Lung (tissue), 12 donors: ENCODE results near the gene GATAD2A. TPM values are rescaled to one million over a fixed set of nuclear protein-coding genes. Genes with fewer than 3 reads are reported as not detected.

Source experiments
- ATAC-seq: fragments of 200-7000 bp; cut with Tn5 transposase; one replicate; pipeline ENCODE4 v1.9.1; 2020; ENCODE audit warnings: moderate number of reproducible peaks; ENCODE audit not compliant: insufficient read depth, low FRiP score
- DNase-seq, 3 donors: peaks; one replicate each; pipeline ENCODE4 v3.0.0-alpha.2; 2013 to 2017
- H3K27ac ChIP-seq, 2 donors: one replicate each; pipeline ENCODE4 v1.5.1; 2013; ENCODE audit warnings: mild to moderate bottlenecking in 2 of 2, moderate library complexity in 2 of 2, control low read depth in 1 of 2, inconsistent platforms in 1 of 2, low read depth in 1 of 2, low read length in 1 of 2
- H3K27me3 ChIP-seq, 3 donors: one replicate each; pipeline ENCODE4 v1.5.1; 2013; ENCODE audit warnings: low read length in 2 of 3; ENCODE audit not compliant: control insufficient read depth in 3 of 3, insufficient read depth in 3 of 3
- H3K36me3 ChIP-seq, 4 donors: one replicate each; pipeline ENCODE4 v1.5.1; 2013; ENCODE audit warnings: low read length in 4 of 4, mild to moderate bottlenecking in 1 of 4, moderate library complexity in 1 of 4; ENCODE audit not compliant: control insufficient read depth in 4 of 4, insufficient read depth in 4 of 4
- H3K4me1 ChIP-seq, 5 donors: one replicate each; pipeline ENCODE4 v1.5.1; 2013; ENCODE audit warnings: low read length in 5 of 5, mild to moderate bottlenecking in 2 of 5, moderate library complexity in 1 of 5; ENCODE audit not compliant: control insufficient read depth in 5 of 5, insufficient read depth in 5 of 5
- H3K4me3 ChIP-seq: one replicate; pipeline ENCODE4 v1.5.1; 2013; ENCODE audit warnings: mild to moderate bottlenecking, control low read depth, moderate library complexity
- H3K9ac ChIP-seq, 2 donors: one replicate each; pipeline ENCODE4 v1.5.1; 2013; ENCODE audit warnings: low read length in 2 of 2, control low read depth in 1 of 2; ENCODE audit not compliant: insufficient read depth in 1 of 2
- H3K9me3 ChIP-seq, 4 donors: one replicate each; pipeline ENCODE4 v1.5.1; 2013; ENCODE audit warnings: low read length in 3 of 4, mild to moderate bottlenecking in 1 of 4, moderate library complexity in 1 of 4; ENCODE audit not compliant: control insufficient read depth in 4 of 4, insufficient read depth in 3 of 4
- CTCF ChIP-seq: IDR thresholded peaks from 2 replicates; pipeline ENCODE4 v1.5.1; 2012; ENCODE audit warnings: mild to moderate bottlenecking; ENCODE audit errors: control extremely low read depth, extremely low read depth
- WGBS, 2 donors: extraction: QIAGEN DNeasy Blood & Tissue Kit; methylation state at CpG; one replicate each; pipeline ENCODE4 v1.1.7; 2013; 5-methylcytosine and 5-hydroxymethylcytosine counted together
- polyA plus RNA-seq, 2 donors: library from polyadenylated mRNA; stranded (reverse); fragments of 200-250 nt; gene quantifications; one replicate each; pipeline ENCODE4 v1.2.1, GENCODE V29; 2013
- total RNA-seq, 2 donors: library from RNA; depleted of rRNA in 1 of 2; stranded (reverse); fragments of >200 nt in 1 of 2; gene quantifications; one replicate each; pipeline ENCODE4 v1.2.1, GENCODE V29; 2014 to 2021
- donor health status: control.
- donor health status: control.
- donor health status: Bipolar disorder and iron deficiency.
- donor health status: healthy.
- donor health status: DM: yes; HTN: yes; CAD: no.

The GATAD2A gene
- total and polyA plus RNA-seq, 4 donors = 30.6 to 93.7 (median 37.4) TPM

- DNase-seq (peak in 2 of 3 donors; percentile 21 to 54), ATAC-seq (peak; percentile 24)
- 68 to 82% methylated on average over 8 of the region's 8 CpGs for WGBS, 2 donors
- Histone ChIP-seq H3K9ac (no peak overlapping the region), H3K27me3 (no peaks in the 10 kb centered on the region), H3K36me3 (peaks cover 0 to 8% (median 4%) of the 10 kb centered on the region in 4 donors), H3K4me3 (no peak overlapping the region), H3K4me1 (peaks cover 5 to 27% (median 9%) of the 10 kb centered on the region in 5 donors), H3K9me3 (no peaks in the 10 kb centered on the region), H3K27ac (peak overlapping the region; percentile 20 to 83)
- no peak for TF ChIP-seq CTCF
These were observed 29.1 kb downstream of the GATAD2A start for GRCh38 chr19:19434483-19435045.

GRCh38 chr19:19436137-19436691 is 30.7 kb downstream of the GATAD2A start:
- H3K27ac ChIP-seq = no peak overlapping the region
- no peak overlapping the region for H3K9ac ChIP-seq
- no peak for TF ChIP-seq CTCF
- no peak for DNase-seq
- no peaks in the 10 kb centered on the region for H3K27me3 ChIP-seq
- 94% methylated on average over 10 of the region's 10 CpGs for WGBS, 2 donors
- no peak for ATAC-seq
- H3K4me3 ChIP-seq = no peak overlapping the region
- no peaks in the 10 kb centered on the region for H3K9me3 ChIP-seq
- peaks cover 0 to 8% (median 4%) of the 10 kb centered on the region in 4 donors for H3K36me3 ChIP-seq
- peaks cover 5 to 27% (median 7%) of the 10 kb centered on the region in 5 donors for H3K4me1 ChIP-seq

GRCh38 chr19:19438366-19439175 is 33.1 kb downstream of the GATAD2A start:
- ATAC-seq = no peak
- no peak for TF ChIP-seq CTCF
- H3K27me3 ChIP-seq = no peaks in the 10 kb centered on the region
- 71 to 90% methylated on average over 4 of the region's 4 CpGs for WGBS, 2 donors
- H3K9me3 ChIP-seq = no peaks in the 10 kb centered on the region
- peaks cover 0 to 8% (median 4%) of the 10 kb centered on the region in 4 donors for H3K36me3 ChIP-seq
- peaks cover 5 to 19% (median 7%) of the 10 kb centered on the region in 5 donors for H3K4me1 ChIP-seq
- H3K9ac ChIP-seq = no peak overlapping the region
- H3K27ac ChIP-seq = peak overlapping the region in 1 of 2 donors; percentile 0
- H3K4me3 ChIP-seq = no peak overlapping the region
- no peak for DNase-seq
